BJ (cell line): Measurements from ENCODE around the gene ITK. TPM values are rescaled to one million over a fixed set of nuclear protein-coding genes. Genes with fewer than 3 reads are reported as not detected.

Experiments
- CTCF ChIA-PET: fragments of 350-600 bp; formaldehyde crosslinking; extraction: SDS; loops from one replicate; lab custom pipeline; 2021; ENCODE audit warnings: antibody characterized with exemption, inconsistent platforms; lab: Yijun Ruan, JAX
- POLR2A ChIA-PET: fragments of 300-600 bp; sonication (Branson Sonifier 250); formaldehyde crosslinking; extraction: SDS; loops from one replicate; lab custom pipeline; 2021; ENCODE audit warnings: antibody characterized with exemption; lab: Charles Lee
- DNase-seq: peaks from one replicate; pipeline ENCODE4 v3.0.0-alpha.2; 2011; ENCODE audit warnings: low read depth
- H3K27me3 ChIP-seq: 2 replicates; pipeline ENCODE4 v1.6.0; 2011; ENCODE audit warnings: low read length; ENCODE audit not compliant: control insufficient read depth, insufficient read depth
- H3K36me3 ChIP-seq: 2 replicates; pipeline ENCODE4 v1.5.1; 2011; ENCODE audit warnings: low read length; ENCODE audit not compliant: control insufficient read depth, insufficient read depth
- H3K4me3 ChIP-seq: 2 replicates; pipeline ENCODE4 v1.5.1; 2011; ENCODE audit warnings: low read depth, mild to moderate bottlenecking, control low read depth, low read length
- polyA plus RNA-seq: library from polyadenylated mRNA; depleted of rRNA; stranded (reverse); fragments of >200 nt; gene quantifications from 2 replicates; pipeline ENCODE4 v1.2.3, GENCODE V29; 2011
- TF ChIP-seq, protein P1 (sequence below): IDR thresholded peaks from 2 replicates; pipeline ENCODE4 v1.5.1; 2011; ENCODE audit warnings: low read depth, mild to moderate bottlenecking, control low read depth, inconsistent platforms, low read length, moderate library complexity; ENCODE audit not compliant: insufficient read depth

Gene ITK
- polyA plus RNA-seq, 1 experiment, result not detected

DNA sequence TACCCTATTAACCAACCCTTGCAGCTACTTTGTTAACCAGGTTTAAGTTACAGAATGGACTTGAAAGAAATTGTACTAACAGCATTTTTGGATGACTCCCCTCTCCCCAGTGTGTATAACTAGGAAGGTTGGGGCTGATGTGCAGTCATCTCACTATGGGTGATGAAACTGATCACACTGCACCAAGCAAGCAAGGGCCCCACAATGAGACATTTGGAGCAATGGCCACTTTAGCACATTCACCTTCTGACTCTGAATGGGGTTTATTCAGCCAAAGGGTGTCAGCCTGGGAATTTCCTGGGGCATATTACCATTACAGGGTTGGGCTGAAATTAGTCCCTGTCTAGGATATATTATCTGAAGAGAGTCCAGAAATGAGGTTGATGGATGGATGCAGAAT lies 66.6 kb downstream of the ITK start:
- CTCF ChIA-PET, result interaction anchor here (1.0 kb wide), 1 partner anchor 9 kb away, joined by 3 read pairs; no protein-coding TSS in a partner anchor
- no peaks in the 10 kb centered on the region; the same call in 1 of the 2 replicates for H3K27me3 ChIP-seq
- H3K4me3 ChIP-seq, result no peak overlapping the region
- POLR2A ChIA-PET, result no interaction called here
- H3K36me3 ChIP-seq, result no peaks in the 10 kb centered on the region
- no peak for DNase-seq
- TF ChIP-seq, protein P1, sequence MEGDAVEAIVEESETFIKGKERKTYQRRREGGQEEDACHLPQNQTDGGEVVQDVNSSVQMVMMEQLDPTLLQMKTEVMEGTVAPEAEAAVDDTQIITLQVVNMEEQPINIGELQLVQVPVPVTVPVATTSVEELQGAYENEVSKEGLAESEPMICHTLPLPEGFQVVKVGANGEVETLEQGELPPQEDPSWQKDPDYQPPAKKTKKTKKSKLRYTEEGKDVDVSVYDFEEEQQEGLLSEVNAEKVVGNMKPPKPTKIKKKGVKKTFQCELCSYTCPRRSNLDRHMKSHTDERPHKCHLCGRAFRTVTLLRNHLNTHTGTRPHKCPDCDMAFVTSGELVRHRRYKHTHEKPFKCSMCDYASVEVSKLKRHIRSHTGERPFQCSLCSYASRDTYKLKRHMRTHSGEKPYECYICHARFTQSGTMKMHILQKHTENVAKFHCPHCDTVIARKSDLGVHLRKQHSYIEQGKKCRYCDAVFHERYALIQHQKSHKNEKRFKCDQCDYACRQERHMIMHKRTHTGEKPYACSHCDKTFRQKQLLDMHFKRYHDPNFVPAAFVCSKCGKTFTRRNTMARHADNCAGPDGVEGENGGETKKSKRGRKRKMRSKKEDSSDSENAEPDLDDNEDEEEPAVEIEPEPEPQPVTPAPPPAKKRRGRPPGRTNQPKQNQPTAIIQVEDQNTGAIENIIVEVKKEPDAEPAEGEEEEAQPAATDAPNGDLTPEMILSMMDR, result no peak

DNA sequence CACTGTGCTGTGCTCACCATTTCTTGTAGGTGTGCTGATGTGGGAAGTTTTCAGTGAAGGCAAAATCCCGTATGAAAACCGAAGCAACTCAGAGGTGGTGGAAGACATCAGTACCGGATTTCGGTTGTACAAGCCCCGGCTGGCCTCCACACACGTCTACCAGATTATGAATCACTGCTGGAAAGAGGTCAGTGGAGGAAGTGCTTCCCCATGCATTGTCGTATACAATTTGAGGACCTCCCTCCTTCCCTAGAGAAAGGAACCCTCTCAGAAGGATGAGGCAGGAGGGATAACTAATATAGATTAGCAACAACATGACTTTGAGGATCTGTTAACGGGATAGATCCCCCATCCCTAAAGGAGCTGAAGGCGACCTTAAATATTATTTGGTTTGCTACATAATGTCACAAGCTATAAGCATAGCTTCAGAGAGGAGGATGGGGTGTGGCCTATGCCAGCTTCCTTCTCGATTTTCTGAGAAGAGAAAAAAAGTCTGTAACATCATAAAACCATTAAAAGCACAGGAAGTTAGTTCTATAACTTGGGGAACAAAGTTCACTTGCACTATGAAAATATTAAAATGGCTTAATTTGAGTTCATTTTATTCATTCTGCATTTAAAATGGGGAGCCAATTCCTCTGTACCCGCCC lies 68.3 kb downstream of the ITK start:
- Histone ChIP-seq H3K36me3 (no peaks in the 10 kb centered on the region), H3K4me3 (no peak overlapping the region), H3K27me3 (no peaks in the 10 kb centered on the region; the same call in 1 of the 2 replicates)
- ChIA-PET CTCF (interaction anchor here (0.7 to 1.1 kb wide), 3 partner anchors 79 to 494 kb away, joined by 3 to 4 read pairs (median 3); partner anchors contain the start of gene LSM11), POLR2A (no interaction called here)
- TF ChIP-seq, protein P1, result no peak
- DNase-seq, result no peak

DNA sequence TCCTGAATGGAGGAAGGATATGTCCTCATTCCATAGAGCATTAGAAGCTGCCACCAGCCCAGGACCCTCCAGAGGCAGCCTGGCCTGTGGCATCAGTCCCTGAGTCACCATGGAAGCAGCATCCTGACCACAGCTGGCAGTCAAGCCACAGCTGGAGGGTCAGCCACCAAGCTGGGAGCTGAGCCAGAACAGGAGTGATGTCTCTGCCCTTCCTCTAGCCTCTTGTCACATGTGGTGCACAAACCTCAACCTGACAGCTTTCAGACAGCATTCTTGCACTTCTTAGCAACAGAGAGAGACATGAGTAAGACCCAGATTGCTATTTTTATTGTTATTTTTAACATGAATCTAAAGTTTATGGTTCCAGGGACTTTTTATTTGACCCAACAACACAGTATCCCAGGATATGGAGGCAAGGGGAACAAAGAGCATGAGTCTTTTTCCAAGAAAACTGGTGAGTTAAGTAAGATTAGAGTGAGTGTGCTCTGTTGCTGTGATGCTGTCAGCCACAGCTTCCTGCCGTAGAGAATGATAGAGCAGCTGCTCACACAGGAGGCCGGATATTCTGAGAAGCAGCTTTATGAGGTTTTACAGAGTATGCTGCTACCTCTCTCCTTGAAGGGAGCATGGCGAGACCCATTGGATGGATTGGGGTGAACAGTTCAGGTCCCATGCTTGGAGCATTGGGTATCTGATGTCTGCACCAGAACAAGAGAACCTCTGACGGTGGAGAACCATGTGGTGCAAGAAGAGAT lies 72.2 kb downstream of the ITK start:
- peak; percentile 9 for DNase-seq
- TF ChIP-seq, protein P1, result no peak
- Histone ChIP-seq H3K27me3 (peaks cover 6% of the 10 kb centered on the region; the same call in 1 of the 2 replicates), H3K4me3 (no peak overlapping the region), H3K36me3 (no peaks in the 10 kb centered on the region)
- POLR2A ChIA-PET, result no interaction called here
- CTCF ChIA-PET, result interaction anchor here (0.7 to 5.5 kb wide), 21 partner anchors 9 to 493 kb away, joined by 3 to 74 read pairs (median 5); partner anchors contain the start of gene CYFIP2

DNA sequence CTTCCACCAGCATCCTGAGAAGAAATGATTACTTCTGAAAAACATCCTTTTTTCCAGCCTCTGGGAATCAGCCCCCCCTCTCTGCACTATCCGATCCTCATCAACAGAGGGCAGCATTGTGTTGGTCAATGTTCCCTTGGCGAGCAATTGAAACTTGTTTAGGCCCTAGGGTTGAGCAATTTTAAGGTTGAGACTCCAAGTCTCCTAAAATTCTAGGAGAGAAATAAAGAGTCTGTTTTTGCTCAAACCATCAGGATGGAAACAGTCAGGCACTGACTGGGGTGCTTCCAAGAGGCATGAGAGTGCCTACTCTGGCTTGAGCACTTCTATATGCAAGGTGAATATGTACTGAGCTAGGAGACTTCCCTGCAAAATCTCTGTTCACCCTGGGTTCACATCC lies 72.9 kb downstream of the ITK start:
- peaks cover 6% of the 10 kb centered on the region; the same call in 1 of the 2 replicates for H3K27me3 ChIP-seq
- DNase-seq, result peak; percentile 5
- TF ChIP-seq, protein P1, result peak; percentile 93
- H3K4me3 ChIP-seq, result no peak overlapping the region
- ChIA-PET POLR2A (interaction anchor here (0.6 kb wide), 1 partner anchor 9 kb away, joined by 3 read pairs; no protein-coding TSS in a partner anchor), CTCF (interaction anchor here (0.6 to 5.5 kb wide), 28 partner anchors 9 to 492 kb away, joined by 3 to 74 read pairs (median 4); partner anchors contain the start of genes CYFIP2 and LSM11)
- no peaks in the 10 kb centered on the region for H3K36me3 ChIP-seq

DNA sequence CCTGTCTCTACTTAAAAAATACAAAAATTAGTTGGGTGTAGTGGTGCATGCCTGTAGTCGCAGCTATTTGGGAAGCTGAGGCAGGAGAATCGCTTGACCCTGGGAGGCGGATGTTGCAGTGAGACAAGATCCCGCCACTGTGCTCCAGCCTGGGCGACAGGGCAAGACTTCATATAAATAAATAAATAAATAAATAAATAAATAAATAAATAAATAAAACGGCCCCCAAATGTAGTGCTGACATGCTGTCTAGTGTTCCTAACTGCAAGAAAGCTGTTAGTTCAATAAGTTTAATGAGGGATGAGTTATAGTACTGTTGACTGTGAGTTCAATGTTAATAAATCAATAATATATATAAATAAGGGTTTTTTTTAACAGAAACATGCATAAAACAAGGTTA lies 77.8 kb downstream of the ITK start:
- Histone ChIP-seq H3K36me3 (no peaks in the 10 kb centered on the region), H3K27me3 (peaks cover 13% of the 10 kb centered on the region), H3K4me3 (no peak overlapping the region)
- TF ChIP-seq, protein P1, result no peak
- no peak for DNase-seq
- POLR2A ChIA-PET, result no interaction called here
- CTCF ChIA-PET, result interaction anchor here (1.1 kb wide), 1 partner anchor 55 kb away, joined by 3 read pairs; no protein-coding TSS in a partner anchor
